ENCODE measurements around the gene MZF1.
"Not testable (repeated sequence)": the region's sequence is repeated elsewhere in the genome, so short reads cannot be mapped to it uniquely, and the experiment has no call there.

DNA sequence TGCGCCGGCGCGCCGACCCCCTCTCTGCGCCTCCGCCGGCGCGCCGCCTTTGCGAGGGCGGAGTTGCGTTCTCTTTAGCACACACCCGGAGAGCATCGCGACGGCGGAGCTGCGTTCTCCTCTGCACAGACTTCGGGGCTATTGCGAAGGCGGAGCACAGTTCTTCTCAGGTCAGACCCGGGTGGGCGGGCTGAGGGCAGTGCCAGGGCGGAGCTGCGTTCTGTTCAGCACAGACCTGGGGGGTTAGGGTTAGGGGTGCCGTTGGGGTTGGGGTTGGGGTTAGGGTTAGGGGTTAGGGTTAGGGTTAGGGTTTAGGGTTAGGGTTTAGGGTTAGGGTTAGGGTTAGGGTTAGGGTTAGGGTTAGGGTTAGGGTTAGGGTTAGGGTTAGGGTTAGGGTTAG, 34.1 kb upstream of the MZF1 start:
- TF ChIP-seq EZH2 (IDR thresholded peaks at IDR 0.05; ENCODE audit: insufficient read depth, poor library complexity, severe bottlenecking); EZH2phosphoT487 (IDR thresholded peaks at IDR 0.05; ENCODE audit: insufficient read depth, low read depth): not testable (repeated sequence)

Data from GM23248 (cell line).